Effector memory CD8-positive, alpha-beta T cell (primary cell): Measurements from ENCODE around the gene RARRES2.

Source experiments
- ATAC-seq: fragments of 150-1000 bp; cut with Tn5 transposase; replicated peaks from 2 replicates; pipeline ENCODE4 v1.10.0; 2021; ENCODE audit warnings: mild to moderate bottlenecking, moderate library complexity
- DNase-seq, 3 experiments: peaks; one replicate each; pipeline ENCODE4 v3.0.0; 2021
- H3K27ac Mint-ChIP-seq, 2 donors: one replicate each; pipeline ENCODE4 v1.8.0; 2022; ENCODE audit warnings: mild to moderate bottlenecking in 2 of 2, mixed read lengths in 2 of 2, moderate library complexity in 2 of 2
- H3K27me3 Mint-ChIP-seq, 2 donors: one replicate each; pipeline ENCODE4 v1.8.0; 2022; ENCODE audit warnings: mixed read lengths in 2 of 2
- H3K36me3 Mint-ChIP-seq: one replicate; pipeline ENCODE4 v1.8.0; 2022; ENCODE audit warnings: mild to moderate bottlenecking, moderate library complexity, mixed read lengths; ENCODE audit not compliant: insufficient read depth
- H3K4me1 Mint-ChIP-seq, 2 donors: one replicate each; pipeline ENCODE4 v1.8.0; 2022; ENCODE audit warnings: low read depth in 2 of 2, mixed read lengths in 2 of 2
- H3K4me3 Mint-ChIP-seq, 2 donors: one replicate each; pipeline ENCODE4 v1.8.0; 2022; ENCODE audit warnings: mild to moderate bottlenecking in 2 of 2, mixed read lengths in 2 of 2, moderate library complexity in 2 of 2
- H3K9me3 Mint-ChIP-seq, 2 donors: one replicate each; pipeline ENCODE4 v1.8.0; 2022; ENCODE audit warnings: mixed read lengths in 2 of 2

RARRES2 gene

GRCh38 chr7:150381096-150381495 lies 39.7 kb upstream of the RARRES2 start:
- no peaks in the 10 kb centered on the region for H3K9me3 Mint-ChIP-seq
- no peak overlapping the region for H3K27ac Mint-ChIP-seq
- no peak for ATAC-seq
- no peak overlapping the region for H3K4me3 Mint-ChIP-seq
- no peak for DNase-seq
- peaks cover 25 to 31% of the 10 kb centered on the region in 2 donors for H3K4me1 Mint-ChIP-seq
- H3K27me3 Mint-ChIP-seq, result no peaks in the 10 kb centered on the region
- H3K36me3 Mint-ChIP-seq, result peaks cover 8% of the 10 kb centered on the region

GRCh38 chr7:150380463-150380862 lies 39.0 kb upstream of the RARRES2 start:
- Mint-ChIP-seq H3K4me3 (peak overlapping the region; percentile 86 to 95), H3K27ac (no peak overlapping the region), H3K9me3 (no peaks in the 10 kb centered on the region), H3K36me3 (peaks cover 8% of the 10 kb centered on the region), H3K27me3 (no peaks in the 10 kb centered on the region), H3K4me1 (peaks cover 25 to 33% of the 10 kb centered on the region in 2 donors)
- no peak for ATAC-seq
- DNase-seq, result no peak

- peak overlapping the region; percentile 86 to 95 for H3K4me3 Mint-ChIP-seq
- no peaks in the 10 kb centered on the region for H3K27me3 Mint-ChIP-seq
- H3K36me3 Mint-ChIP-seq, result peaks cover 8% of the 10 kb centered on the region
- DNase-seq, result no peak
- H3K27ac Mint-ChIP-seq, result peak overlapping the region; percentile 50 to 83
- no peak for ATAC-seq
- no peaks in the 10 kb centered on the region for H3K9me3 Mint-ChIP-seq
- peaks cover 25 to 33% of the 10 kb centered on the region in 2 donors for H3K4me1 Mint-ChIP-seq
Measured at GRCh38 chr7:150379441-150380379, 38.3 kb upstream of the RARRES2 start.

- Mint-ChIP-seq H3K4me3 (peak within 1 kb of the TSS; percentile 86 to 95), H3K4me1 (peaks cover 25 to 33% of the 10 kb centered on the region in 2 donors), H3K36me3 (peaks cover 8% of the 10 kb centered on the region), H3K27me3 (no peaks in the 10 kb centered on the region), H3K27ac (peak within 1 kb of the TSS; percentile 65 to 84), H3K9me3 (no peaks in the 10 kb centered on the region)
- DNase-seq (peak; percentile 87 to 90 (median 89)), ATAC-seq (peak; percentile 94)
Measured at GRCh38 chr7:150378853-150379440, 37.5 kb upstream of the RARRES2 start, which contains the start of gene ZNF775. Gene ZNF775, plus strand, starts transcription at chr7:150379330. Its CDS starts 9,141 bp downstream, at chr7:150388471.

GRCh38 chr7:150378115-150378852 lies 36.9 kb upstream of the RARRES2 start:
- H3K9me3 Mint-ChIP-seq, result no peaks in the 10 kb centered on the region
- H3K27ac Mint-ChIP-seq, result peak overlapping the region; percentile 65 to 84
- H3K27me3 Mint-ChIP-seq, result no peaks in the 10 kb centered on the region
- H3K4me1 Mint-ChIP-seq, result peaks cover 29 to 35% of the 10 kb centered on the region in 2 donors
- peak; percentile 25 for ATAC-seq
- peak overlapping the region; percentile 86 to 95 for H3K4me3 Mint-ChIP-seq
- DNase-seq, result peak; percentile 25 to 44 (median 42)
- peaks cover 11% of the 10 kb centered on the region for H3K36me3 Mint-ChIP-seq

- Mint-ChIP-seq H3K27me3 (no peaks in the 10 kb centered on the region), H3K4me1 (peaks cover 23 to 30% of the 10 kb centered on the region in 2 donors), H3K36me3 (peaks cover 11% of the 10 kb centered on the region), H3K27ac (peak overlapping the region; percentile 65 to 84), H3K9me3 (no peaks in the 10 kb centered on the region), H3K4me3 (peak overlapping the region; percentile 37 to 86)
- ATAC-seq (no peak), DNase-seq (no peak)
Measured at GRCh38 chr7:150377635-150378034, 36.2 kb upstream of the RARRES2 start.

- no peaks in the 10 kb centered on the region for H3K9me3 Mint-ChIP-seq
- H3K27ac Mint-ChIP-seq, result no peak overlapping the region
- H3K27me3 Mint-ChIP-seq, result no peaks in the 10 kb centered on the region
- ATAC-seq (no peak), DNase-seq (no peak)
- H3K36me3 Mint-ChIP-seq, result peaks cover 11% of the 10 kb centered on the region
- peak overlapping the region; percentile 37 to 86 for H3K4me3 Mint-ChIP-seq
- H3K4me1 Mint-ChIP-seq, result peaks cover 23 to 27% of the 10 kb centered on the region in 2 donors
Measured at GRCh38 chr7:150377196-150377595, 35.8 kb upstream of the RARRES2 start.

GRCh38 chr7:150376560-150376959 lies 35.1 kb upstream of the RARRES2 start:
- H3K9me3 Mint-ChIP-seq, result no peaks in the 10 kb centered on the region
- H3K27ac Mint-ChIP-seq, result peak overlapping the region; percentile 32 to 42
- no peak for ATAC-seq
- H3K4me3 Mint-ChIP-seq, result no peak overlapping the region
- H3K27me3 Mint-ChIP-seq, result no peaks in the 10 kb centered on the region
- H3K36me3 Mint-ChIP-seq, result peaks cover 11% of the 10 kb centered on the region
- no peak for DNase-seq
- H3K4me1 Mint-ChIP-seq, result peaks cover 23 to 27% of the 10 kb centered on the region in 2 donors

GRCh38 chr7:150375662-150376521 lies 34.5 kb upstream of the RARRES2 start:
- ATAC-seq (no peak), DNase-seq (no peak)
- Mint-ChIP-seq H3K27ac (peak overlapping the region; percentile 32 to 42), H3K4me1 (peaks cover 23 to 28% of the 10 kb centered on the region in 2 donors), H3K36me3 (peaks cover 11% of the 10 kb centered on the region), H3K9me3 (no peaks in the 10 kb centered on the region), H3K4me3 (no peak overlapping the region), H3K27me3 (no peaks in the 10 kb centered on the region)

- peak overlapping the region in 1 of 2 donors; percentile 90 for H3K27ac Mint-ChIP-seq
- H3K36me3 Mint-ChIP-seq, result peaks cover 8% of the 10 kb centered on the region
- no peak for DNase-seq
- H3K9me3 Mint-ChIP-seq, result no peaks in the 10 kb centered on the region
- no peak overlapping the region for H3K4me3 Mint-ChIP-seq
- no peak for ATAC-seq
- peaks cover 27 to 29% of the 10 kb centered on the region in 2 donors for H3K4me1 Mint-ChIP-seq
- H3K27me3 Mint-ChIP-seq, result no peaks in the 10 kb centered on the region
Measured at GRCh38 chr7:150374472-150374871, 33.0 kb upstream of the RARRES2 start.

GRCh38 chr7:150374026-150374425 lies 32.6 kb upstream of the RARRES2 start:
- DNase-seq (no peak), ATAC-seq (no peak)
- no peaks in the 10 kb centered on the region for H3K27me3 Mint-ChIP-seq
- H3K27ac Mint-ChIP-seq, result peak overlapping the region in 1 of 2 donors; percentile 90
- H3K36me3 Mint-ChIP-seq, result peaks cover 10% of the 10 kb centered on the region
- no peak overlapping the region for H3K4me3 Mint-ChIP-seq
- peaks cover 31 to 34% of the 10 kb centered on the region in 2 donors for H3K4me1 Mint-ChIP-seq
- H3K9me3 Mint-ChIP-seq, result no peaks in the 10 kb centered on the region

GRCh38 chr7:150373049-150373801 lies 31.8 kb upstream of the RARRES2 start:
- peaks cover 10% of the 10 kb centered on the region for H3K36me3 Mint-ChIP-seq
- DNase-seq (no peak), ATAC-seq (no peak)
- H3K27ac Mint-ChIP-seq, result peak overlapping the region in 1 of 2 donors; percentile 90
- H3K9me3 Mint-ChIP-seq, result no peaks in the 10 kb centered on the region
- H3K4me3 Mint-ChIP-seq, result no peak overlapping the region
- H3K4me1 Mint-ChIP-seq, result peaks cover 32% of the 10 kb centered on the region in 2 donors
- no peaks in the 10 kb centered on the region for H3K27me3 Mint-ChIP-seq
